ENCODE results near the gene CYP2J2. TPM values are rescaled to one million over a fixed set of nuclear protein-coding genes. Genes with fewer than 3 reads are reported as not detected.

CYP2J2 gene
- polyA plus RNA-seq, 1 donor: 21.3 TPM

Other genes with a start within 250 kb of the CYP2J2 start
- gene HOOK1, start 111.8 kb downstream of the CYP2J2 start, polyA plus RNA-seq: 35.6 TPM
- gene C1orf87, start 147.0 kb upstream of the CYP2J2 start, polyA plus RNA-seq: not detected